DMS153 treated with DMSO at 0.1 percent for 48 hours (cell line): ENCODE results near the gene SUSD1.

ENCODE experiments used
- DNase-seq: peaks from one replicate; lab custom pipeline; 2025; ENCODE audit not compliant: unreplicated experiment; lab: John Stamatoyannopoulos, UW

SUSD1 gene

DNA sequence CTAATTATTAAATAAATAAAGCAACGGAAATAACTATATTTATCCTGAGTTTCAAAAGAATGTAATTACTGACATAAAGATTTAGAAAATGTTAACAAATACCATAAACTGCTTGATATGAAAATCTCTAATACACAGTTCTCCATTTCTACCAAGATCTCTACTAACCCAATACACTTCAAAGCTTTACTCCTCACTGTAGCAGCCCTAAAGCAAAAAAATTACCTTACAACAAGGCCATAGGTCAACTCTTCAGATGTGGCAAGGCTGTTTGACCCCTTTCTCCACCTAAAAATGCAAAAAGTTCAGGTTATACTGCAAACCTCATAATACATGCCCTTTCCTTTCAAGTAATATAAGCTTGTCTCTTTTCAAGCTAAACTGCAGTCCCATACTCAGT, 181.8 kb downstream of the SUSD1 start:
- DNase-seq: no peak

DNA sequence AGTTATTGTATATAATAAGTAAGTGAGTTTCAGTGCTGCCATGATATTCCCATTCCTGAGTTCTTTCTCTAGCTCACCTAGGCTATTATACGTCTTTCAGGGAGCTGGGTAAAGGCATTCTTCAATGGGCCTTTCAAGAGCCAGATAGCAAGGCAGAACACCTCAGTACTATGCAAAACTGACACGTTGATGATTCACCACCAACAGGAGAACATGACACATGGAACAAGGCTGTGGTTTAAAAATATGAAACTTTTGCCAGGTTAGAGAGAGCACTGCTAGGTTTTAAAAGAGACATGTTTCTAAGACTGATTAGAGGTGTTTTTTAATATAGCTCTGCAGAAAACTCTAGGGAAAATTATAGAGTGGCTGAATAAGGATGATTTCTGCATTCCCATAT, 182.6 kb downstream of the SUSD1 start:
- no peak for DNase-seq

GRCh38 chr9:111991179-111991578, 183.9 kb downstream of the SUSD1 start:
- no peak for DNase-seq
